K562 (cell line): Measurements from ENCODE around the gene KLB.

ENCODE experiments used
- ATF7 ChIP-seq: fragments of 450-650 bp; IDR thresholded peaks from 2 replicates; pipeline ENCODE4 v1.7.1; 2014; ENCODE audit warnings: mild to moderate bottlenecking, moderate library complexity
- ELK1 ChIP-seq: sonication (generic); formaldehyde crosslinking; IDR thresholded peaks from 2 replicates; pipeline ENCODE4 v1.8.1; 2022; ENCODE audit warnings: missing genetic modification reagents
- RCOR1 ChIP-seq, 2 experiments: IDR thresholded peaks; 2 replicates each; pipeline ENCODE4 v1.6.1; 2012; ENCODE audit warnings: low read depth in 2 of 2, low read length in 2 of 2, borderline replicate concordance in 1 of 2, improper control_type of control experiment in 1 of 2
- THAP7 ChIP-seq: fragments of 250-450 bp; sonication (Bioruptor Pico); IDR thresholded peaks from 2 replicates; pipeline ENCODE4 v1.5.0; 2021

DNA sequence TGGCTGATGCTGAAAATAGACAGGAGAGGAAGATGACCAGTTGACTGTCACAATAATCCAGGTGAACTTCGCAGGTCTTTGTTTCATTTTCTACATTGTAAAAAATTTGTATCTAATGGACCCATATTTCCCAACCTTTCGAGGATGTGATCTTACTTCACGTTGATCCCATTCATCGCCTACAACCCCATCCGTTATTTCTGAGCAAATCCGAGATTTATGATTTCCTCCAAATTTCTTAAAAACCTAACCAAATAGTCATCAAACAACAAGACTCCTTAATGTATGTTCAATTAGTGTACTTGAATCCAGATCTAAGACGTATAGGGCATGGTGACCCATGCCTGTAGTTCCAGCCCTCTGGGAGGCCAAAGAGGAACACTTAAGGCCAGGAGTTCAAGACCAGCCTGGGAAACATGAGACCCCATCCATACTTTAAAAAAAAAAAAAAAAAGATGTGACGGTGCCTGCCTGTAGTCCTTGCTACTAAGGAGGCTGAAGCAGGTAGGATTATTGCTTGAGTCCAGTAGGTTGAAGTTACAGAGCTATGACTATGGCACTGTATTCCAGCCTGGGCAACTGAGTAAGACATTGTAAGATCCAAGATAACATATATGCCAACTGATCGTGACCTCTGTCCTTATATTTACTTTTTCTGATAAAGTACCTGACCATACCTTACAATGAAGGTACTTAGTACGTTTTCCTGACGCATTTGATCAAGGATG lies 46.3 kb downstream of the KLB start:
- TF ChIP-seq RCOR1 (IDR thresholded peaks at IDR 0.05; ENCODE audit: borderline replicate concordance in 1 of 2, low read depth in 2 of 2, low read length in 2 of 2) (no peak), ATF7 (no peak), THAP7 (CRISPR knock-in tag) (no peak), ELK1 (CRISPR knock-in tag) (no peak)
